Measurements from ENCODE around the gene C22orf15.

C22orf15 gene

DNA sequence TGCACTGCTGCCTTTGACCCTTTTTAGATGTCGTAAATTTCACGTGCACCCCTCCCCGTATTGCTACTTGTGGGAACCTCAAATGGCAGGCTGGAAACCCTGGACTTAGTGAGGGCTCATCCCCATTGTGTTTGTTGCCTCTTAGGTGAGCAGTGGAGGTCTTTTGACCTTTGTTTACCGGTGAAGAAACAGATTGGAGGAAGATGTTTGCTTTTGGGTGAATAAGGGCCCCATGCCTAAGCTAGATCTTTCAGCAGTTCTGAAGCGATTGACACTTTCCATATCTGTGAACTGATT lies 24.8 kb downstream of the C22orf15 start:
- DNase-seq (ENCODE audit: low read depth): no peak

DNA sequence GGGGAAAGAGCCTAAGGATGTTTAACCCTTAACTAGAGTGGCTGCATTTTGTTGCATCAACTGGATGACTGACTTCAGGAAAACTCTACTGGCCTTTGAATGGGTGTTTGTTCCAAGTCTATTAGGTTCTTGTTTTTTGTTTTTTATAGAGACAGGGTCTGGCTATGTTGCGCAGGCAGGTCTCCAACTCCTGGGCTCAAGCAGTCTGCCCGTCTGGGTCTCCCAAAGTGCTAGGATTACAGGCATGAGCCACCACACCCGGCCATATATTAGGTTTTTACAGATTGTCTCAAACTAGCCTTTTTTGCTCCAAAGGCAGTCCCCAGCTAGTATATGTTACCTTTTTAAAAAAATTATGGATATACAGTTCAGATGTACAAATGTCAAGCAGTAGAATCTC lies 25.1 kb downstream of the C22orf15 start:
- DNase-seq (ENCODE audit: low read depth): no peak

- no peak for DNase-seq (ENCODE audit: low read depth)
Measured at GRCh38 chr22:23789121-23789520, 26.3 kb downstream of the C22orf15 start.

DNA sequence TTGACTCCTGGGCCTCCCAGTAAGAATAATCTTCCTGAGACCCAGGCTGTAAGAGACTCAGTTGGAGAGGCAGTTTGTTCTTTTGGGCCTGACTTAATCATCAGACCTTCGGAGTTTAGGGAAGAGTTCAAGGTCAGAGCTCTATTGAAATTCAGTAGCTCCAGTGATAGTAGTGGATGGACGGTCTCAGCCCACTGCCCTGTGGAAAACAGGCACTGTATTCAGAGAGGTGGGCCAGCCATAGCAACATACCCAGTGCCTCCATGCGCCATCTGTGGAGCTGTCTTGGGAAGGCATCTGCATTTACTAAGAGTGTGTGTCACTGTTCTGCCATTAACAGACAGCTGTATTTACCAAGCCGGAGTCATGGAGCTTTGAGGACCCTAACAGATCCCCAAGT lies 26.8 kb downstream of the C22orf15 start:
- DNase-seq (ENCODE audit: low read depth): no peak

DNA sequence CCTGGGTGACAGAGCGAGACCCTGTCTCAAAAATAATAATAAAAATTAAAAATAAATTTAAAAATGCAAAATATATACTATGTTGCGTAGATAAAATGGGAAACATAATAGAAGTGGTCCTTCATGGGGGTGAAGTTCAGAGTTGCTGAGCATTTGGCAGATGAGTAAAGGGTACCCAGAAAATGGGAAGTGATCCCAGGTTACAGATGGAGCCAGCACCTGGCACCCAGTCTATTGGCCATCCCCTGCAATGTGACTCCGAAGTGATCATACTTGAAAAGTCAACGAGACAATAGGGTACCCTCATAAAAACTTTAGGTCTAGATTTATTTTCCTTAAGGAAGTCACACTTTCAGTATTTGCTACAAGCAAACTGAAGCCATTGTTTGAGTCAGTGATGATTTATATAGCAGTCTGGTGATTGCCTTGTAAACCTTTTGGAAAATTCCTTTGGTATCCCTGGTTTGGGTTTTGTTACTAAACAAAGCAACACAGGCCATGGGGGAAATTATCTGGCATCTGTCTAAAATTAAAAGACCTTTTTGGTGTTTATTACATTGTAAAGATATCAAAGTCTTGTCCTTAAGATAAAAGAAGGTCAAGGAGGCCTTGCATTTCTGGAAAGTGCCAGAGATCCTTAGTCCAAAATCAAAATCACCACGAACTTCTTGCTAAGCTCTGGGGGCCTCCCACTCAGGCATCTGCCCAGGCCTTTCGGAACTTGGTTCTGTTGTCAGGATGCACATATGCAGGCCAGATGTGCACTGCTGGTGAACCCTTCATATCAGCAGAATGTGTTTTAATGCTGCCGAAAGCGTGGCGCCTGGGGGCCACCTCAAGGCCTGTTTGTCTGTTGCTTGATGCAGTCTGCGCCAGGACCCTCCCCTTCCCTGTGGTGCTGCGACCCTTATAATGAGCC lies 28.3 kb downstream of the C22orf15 start:
- DNase-seq (ENCODE audit: low read depth): no peak

DNA sequence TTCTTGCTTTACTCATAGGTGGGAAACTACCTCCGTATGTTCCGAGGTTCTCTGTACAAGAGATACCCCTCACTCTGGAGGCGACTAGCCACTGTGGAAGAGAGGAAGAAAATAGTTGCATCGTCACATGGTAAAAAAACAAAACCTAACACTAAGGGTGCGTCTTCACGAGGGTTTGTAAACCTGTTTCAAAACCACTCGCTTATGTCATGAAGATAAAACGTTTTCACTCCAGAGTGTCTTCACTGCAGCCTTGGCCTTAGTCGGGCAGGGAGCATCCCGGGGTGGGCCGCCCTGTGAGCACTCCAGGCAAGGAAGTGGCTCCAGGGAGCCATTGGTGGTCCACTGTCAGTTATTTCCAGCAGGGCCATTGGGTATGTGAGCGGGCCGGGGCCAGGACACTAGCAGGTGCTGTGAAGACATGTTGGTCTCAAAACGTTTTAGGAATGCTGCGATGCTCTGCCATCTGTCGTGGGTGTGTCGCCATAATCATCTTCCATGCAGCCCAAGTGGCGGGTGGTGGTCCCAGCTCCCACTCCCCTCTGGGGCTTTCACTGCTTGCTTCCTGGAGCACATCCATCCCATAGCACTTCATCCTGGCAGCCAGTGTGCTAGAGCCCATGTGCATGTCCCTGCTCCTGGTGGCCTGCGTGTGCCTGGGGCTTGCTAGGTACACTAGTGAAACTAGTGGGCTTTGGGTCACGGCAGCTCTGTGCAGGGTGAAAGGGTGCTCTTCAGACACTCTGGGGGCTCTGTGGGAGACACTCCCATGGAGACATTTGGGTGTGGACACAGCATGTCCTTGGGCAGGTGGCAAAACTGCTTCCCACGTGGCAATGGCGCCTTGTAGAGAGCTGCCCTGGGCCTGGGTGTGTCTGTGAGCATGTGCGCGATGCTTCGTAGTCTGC lies 29.2 kb downstream of the C22orf15 start:
- no peak for DNase-seq (ENCODE audit: low read depth)

DNA sequence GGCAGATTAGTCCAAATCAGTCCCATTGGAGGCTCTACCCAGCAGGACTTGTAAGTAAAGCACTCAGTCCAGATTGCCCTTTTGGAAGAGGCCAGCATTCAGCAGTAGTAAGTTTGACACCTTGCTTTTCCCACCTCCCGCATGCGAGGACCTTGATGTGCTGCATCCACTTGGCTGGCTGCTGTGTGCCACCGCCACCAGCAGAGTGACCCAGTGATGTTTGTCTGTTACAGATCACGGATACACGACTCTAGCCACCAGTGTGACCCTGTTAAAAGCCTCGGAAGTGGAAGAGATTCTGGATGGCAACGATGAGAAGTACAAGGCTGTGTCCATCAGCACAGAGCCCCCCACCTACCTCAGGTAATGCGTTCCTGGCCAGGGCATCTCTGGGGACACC lies 30.5 kb downstream of the C22orf15 start:
- no peak for DNase-seq (ENCODE audit: low read depth)

DNA sequence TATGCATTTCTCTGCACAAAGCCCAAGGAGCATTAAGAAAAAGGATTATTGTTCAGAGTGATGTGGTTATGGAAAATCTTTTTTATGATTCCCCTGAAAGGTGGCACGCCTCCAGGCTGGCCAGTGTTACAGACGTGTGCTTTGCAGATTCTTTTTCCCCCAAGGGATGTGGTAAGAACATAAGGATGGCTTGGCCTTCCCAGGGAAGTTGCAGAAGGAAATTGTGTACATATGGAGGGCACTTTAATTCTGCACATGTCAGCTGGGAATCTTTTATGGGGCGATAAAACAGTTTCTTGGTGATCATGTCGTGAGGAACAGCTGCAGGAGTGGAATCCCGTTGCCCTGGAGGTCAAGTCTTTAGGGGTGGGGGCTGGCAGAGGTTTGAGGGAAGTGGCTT lies 33.7 kb downstream of the C22orf15 start:
- no peak for DNase-seq (ENCODE audit: low read depth)

GRCh38 chr22:23800297-23801237 lies 37.8 kb downstream of the C22orf15 start:
- no peak for DNase-seq (ENCODE audit: low read depth)

DNA sequence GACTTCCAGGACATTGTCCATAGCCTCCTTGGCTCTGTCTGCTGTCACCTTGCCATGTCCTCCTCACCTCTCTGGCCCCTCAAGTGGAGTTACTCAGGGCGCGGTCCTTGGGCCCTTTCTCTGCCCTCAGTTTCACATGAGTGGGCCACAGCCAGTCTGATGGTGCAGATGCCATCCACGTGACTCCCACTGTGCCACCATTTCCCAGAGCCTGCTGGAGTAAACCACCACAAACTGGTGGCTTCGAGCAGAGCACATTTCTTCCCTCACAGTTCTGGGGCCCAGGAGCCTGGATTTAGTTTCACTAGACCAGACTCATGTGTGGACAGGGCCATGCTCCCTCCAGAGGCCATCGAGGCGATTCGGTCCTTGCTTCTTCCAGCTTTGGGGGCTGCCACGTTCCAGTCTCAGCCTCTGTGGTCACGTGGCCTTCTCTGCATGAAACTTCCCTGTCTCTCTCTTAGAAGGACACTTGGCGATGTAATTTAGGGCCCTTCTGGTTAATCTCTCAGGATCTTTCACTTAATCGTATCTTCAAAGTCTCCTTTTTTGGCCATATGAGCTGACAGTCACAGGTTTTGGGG lies 38.5 kb downstream of the C22orf15 start:
- no peak for DNase-seq (ENCODE audit: low read depth)

DNA sequence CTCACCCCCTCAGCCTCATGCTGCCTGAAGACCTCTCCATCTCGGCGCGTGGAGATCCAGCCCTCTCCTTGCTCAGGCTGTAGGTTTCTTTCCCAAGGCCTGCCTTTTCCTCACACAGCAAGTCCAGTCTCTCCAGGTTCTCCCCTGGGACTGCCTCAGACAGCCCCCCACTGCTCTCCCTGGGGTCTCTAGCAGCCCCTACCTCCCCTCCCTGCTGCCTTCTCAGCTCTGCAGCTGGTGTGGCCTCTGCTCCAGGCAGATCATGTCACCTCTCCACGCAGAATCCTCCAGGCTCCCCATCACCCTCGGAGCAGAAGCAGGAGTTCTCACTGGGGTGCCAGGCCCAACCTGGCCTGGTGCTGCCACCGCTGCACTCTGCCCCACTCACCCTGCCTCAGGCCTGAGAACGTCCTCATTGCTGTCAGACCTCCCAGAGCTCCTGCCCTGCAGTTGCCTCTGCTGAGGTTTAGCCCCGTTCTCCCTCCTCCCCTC lies 39.1 kb downstream of the C22orf15 start:
- DNase-seq (ENCODE audit: low read depth): no peak

DNA sequence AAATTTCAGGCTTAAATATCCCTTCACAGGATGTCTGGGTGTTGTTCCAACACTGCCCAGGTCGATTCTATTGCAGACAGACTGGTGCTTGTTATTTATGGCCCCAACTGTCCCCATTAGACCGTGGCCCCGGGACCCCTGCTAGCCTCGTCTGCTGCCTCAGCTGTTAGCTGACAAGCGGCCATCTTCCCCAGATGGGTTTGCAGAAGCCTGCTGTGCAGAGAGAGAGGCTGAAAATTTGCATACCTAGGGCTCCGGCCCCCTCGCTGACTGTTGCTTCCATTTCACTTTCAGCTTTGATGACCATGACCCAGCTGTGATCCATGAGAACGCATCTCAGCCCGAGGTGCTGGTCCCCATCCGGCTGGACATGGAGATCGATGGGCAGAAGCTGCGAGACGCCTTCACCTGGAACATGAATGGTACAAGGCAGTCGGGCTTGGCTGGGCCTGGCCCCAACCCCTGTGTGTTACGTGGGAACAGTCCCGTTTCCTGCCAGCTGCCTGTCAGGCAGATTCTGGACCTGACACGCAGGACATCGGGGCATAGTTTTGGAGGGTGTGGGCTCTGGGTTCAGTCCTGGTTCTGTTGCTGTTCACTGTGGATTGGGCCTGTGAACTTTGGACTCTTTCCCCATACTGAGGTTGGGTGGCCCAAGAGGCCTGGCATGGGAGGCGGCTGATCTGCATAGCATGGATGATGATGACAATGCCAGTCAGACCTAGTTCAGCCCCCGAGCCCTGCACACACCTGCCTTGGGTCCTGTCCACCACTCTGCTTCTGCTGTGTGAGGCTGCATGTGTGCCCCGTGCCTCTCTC lies 40.4 kb downstream of the C22orf15 start:
- DNase-seq (ENCODE audit: low read depth): no peak

- DNase-seq (ENCODE audit: low read depth): no peak
Measured at GRCh38 chr22:23804781-23805291, 42.0 kb downstream of the C22orf15 start.

- DNase-seq (ENCODE audit: low read depth): no peak
Measured at GRCh38 chr22:23806837-23807236, 44.0 kb downstream of the C22orf15 start.

- no peak for DNase-seq (ENCODE audit: low read depth)
Measured at GRCh38 chr22:23812378-23812777, 49.6 kb downstream of the C22orf15 start.

Measured in activated T-cell treated with anti-CD3 and anti-CD28 coated beads for 48 hours (primary cell).